Erythroblast (primary cell): ENCODE results near the gene ATP2B3.

Experiments
- GATA1 ChIP-seq: IDR thresholded peaks from 2 replicates; pipeline ENCODE4 v1.6.1; 2011; ENCODE audit warnings: low read depth, mild to moderate bottlenecking, control low read depth, low read length, moderate library complexity
- POLR2A ChIP-seq: IDR thresholded peaks from 2 replicates; pipeline ENCODE4 v1.6.1; 2011; ENCODE audit warnings: mild to moderate bottlenecking, low read length

GRCh38 chrX:153624196-153625091 is 107.0 kb downstream of the ATP2B3 start:
- TF ChIP-seq POLR2A (no peak), GATA1 (no peak)
